Cerebellar cortex (tissue), 1 donor: Measurements from ENCODE around the gene MEGF6.
A peak's percentile ranks its signal among the peaks of the same experiment; 100 is the strongest.
"Not testable (repeated sequence)": the region's sequence is repeated elsewhere in the genome, so short reads cannot be mapped to it uniquely, and the experiment has no call there.

Source experiments
- DNase-seq: peaks from one replicate; pipeline ENCODE4 v3.0.0-alpha.2; 2015; ENCODE audit warnings: low spot score

Gene MEGF6

DNA sequence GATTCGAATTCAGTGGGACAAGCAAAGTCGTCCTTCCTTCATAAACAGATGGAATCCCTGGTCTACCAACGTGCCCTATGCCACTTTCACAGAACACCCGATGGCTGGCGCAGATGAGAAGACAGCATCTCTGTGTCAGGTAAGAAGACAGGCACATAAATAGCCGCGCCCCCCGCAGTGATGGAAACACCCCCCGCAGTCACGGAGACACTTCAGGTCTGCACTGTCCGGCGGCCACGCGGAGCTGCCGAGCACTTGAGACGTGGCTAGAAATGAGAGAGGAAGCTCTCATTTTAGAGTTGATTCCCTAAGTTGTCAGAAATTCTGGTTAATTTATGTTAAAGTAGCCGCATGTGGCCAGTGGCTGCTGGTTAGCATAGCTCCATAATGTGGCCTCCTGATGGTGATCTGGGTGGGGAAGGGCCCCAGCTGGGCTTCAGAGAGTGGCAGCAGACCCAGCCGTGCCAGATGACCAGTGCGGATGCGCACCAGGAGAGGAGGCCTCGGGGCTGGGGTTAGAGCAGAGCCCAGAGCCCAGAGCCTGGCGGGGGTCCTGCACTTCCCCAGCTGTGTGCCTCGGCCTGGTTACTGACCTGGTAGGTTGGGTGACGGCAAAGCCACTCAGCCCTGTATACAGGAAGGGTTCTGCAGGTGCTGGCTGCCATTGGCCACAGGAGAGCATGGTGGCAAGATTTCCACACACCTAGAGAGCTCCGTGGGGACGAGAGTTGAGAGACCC lies 16.4 kb upstream of the MEGF6 start:
- DNase-seq, result no peak

DNA sequence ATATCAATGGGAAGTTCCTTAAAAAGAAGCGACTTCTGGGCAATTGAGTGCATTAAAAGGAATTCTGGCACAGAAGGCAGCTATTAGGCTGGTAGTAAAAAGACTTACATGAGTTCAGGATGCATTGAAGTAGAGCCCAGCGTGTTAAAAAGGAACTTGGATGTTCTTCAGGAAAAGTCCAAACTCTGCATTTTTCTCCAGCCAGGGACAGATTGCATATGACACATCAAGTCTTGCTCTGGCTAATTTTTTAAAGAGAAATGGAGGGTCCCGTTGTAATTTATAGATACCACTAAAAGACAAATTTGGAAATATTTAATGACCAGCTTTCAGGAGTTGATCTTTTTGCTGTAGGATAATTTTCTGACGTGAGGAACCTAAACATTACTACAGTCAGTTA lies 14.7 kb upstream of the MEGF6 start:
- no peak for DNase-seq

DNA sequence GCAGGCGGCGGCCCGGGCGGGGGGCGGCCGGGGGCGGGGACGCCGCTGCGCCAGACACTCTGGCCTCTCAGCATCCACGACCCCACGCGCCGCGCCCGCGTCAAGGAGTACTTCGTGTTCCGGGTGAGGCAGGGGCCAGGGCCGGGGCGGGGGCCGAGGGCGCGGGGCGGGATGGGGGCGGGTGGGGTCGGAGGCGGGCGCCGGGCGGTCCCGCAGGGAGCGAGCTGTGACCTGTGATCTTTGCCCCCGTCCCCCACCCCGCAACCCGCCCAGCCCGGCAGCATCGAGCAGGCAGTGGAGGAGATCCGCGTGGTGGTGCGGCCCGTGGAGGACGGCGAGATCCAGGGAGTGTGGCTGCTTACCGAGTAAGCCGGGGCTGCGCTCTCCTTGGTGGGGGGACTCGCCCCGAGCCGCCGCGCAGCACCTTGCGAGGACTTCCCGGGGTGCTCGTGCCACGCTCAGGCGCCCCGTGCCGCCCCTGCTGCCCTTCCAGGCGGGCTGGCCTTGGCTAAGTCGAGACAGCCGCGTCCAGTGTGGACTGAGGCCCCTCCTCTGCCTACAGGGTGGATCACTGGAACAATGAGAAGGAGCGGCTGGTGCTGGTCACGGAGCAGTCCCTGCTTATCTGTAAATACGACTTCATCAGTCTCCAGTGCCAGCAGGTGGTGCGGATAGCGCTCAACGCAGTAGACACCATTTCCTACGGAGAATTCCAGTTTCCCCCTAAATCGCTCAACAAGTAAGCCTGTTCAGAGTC lies 14.0 kb upstream of the MEGF6 start:
- no peak for DNase-seq

DNA sequence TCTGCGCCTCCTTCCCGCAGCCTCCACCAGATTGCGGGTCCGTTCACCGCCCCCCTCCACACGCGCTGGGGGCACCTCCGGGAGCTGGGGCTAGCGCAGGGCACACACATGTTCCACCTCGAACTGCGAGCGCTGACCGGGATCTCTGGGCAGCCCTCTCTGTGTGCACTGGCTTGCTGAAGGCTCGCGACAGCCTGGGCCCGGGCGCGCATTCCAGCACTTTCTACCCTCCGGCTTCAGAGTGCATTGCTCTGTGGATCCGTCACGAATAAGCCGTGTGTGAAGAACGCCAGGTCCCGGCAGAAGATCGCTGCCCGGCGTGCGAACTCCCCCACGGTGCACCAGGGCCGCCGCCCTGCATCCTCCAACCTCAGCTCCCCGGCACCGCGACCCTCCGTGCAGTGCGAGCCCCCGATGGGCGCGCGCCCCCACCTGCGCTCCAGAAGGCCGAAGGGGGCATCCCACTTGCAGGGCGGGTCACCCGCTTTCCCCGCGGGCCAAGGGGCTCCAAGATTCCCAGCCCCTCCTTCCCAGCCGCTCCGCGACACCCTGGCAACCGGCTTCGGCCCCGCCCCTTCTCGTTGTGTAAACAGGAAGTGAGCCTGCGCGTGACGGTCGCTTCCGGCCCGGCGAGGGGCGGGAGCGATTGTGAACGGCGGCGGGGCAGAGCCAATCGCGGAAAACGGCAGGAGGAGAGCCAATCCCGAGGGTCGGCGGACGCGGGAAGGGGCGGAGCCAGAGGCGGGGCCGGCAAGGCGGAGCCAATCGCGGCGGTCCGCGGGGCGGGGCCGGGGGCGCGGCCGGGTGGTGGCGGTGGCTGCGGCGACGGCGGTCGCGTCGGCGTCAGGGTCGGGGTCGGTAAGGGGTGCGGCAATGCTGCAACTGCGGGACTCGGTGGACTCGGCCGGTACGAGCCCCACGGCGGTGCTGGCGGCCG lies 13.2 kb upstream of the MEGF6 start, which contains the start of gene TPRG1L:
Gene TPRG1L (plus strand): TSS at position 816 of the 937 bp plus-strand sequence. CDS start 58 bp downstream, at position 874.
- peak; percentile 97 for DNase-seq

DNA sequence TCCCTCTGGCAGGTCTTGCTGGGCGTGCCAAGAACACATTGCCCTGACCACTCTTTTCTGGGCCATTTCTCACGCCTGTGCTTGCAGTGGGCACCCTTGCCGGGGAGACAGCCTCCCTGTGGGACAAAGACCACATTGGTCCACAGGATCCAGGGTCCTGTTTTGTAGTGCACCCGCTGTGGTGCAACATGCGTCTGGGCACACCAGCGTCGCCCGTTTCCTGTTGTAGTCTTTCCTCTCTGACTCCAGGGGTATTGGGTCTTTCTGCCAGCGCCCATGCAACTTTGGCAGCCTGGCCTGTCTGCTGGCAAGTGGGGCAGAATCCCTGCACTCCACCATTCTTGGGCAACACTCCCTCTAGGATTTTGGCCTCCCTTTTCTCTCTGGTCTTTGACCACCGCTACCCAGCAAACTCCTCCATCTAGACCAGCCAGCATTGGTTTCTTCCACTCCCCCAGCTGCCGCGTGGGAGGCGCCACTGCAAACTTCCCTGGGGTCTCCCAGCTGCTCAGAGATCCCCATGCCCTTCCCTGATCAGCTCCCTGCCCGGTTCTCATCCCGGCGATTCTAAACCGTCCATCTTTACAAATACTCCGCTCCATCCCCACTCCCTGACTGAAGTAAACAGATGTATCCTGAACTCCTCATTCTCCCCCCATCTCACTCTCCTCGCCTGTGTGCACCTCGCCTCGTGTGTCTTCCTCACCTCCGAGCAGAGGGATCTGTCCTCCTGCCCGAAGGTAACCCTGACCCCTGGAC lies 12.3 kb upstream of the MEGF6 start:
- no peak for DNase-seq

DNA sequence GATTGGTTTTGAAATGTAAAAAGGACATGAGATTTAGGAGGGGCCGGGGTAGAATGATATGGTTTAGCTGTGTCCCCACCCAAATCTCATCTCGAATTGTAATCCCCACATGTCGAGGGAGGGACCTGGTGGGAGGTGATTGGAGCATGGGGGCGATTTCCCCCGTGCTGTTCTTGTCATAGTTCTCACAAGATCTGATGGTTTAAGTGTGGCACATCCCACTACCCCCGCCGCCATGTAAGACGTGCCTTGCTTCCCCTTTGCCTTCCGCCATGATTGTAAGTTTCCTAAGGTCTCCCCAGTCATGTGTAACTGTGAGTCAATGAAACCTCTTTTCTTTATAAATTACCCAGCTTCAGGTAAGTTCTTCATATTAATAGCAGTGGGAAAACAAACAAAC lies 10.8 kb upstream of the MEGF6 start:
- DNase-seq, result not testable (repeated sequence)

DNA sequence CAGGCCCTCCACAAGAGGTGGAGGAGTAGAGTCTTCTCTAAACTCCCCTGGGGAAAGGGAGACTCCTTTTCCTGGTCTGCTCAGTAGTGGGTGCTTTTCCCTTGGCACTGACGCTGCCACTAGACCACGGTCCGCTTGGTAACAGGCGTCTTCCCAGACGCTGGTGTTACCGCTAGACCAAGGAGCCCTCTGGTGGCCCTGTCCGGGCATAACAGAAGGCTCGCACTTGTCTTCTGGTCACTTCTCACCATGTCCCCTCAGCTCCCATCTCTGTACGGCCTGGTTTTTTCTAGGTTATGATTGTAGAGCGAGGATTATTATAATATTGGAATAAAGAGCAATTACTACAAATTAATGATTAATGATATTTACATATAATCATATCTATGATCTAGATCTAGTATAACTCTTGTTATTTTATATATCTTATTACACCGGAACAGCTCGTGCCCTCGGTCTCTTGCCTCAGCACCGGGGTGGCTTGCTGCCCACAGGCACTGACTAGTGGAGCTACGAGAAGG lies 9.9 kb upstream of the MEGF6 start:
- DNase-seq, result peak; percentile 72

DNA sequence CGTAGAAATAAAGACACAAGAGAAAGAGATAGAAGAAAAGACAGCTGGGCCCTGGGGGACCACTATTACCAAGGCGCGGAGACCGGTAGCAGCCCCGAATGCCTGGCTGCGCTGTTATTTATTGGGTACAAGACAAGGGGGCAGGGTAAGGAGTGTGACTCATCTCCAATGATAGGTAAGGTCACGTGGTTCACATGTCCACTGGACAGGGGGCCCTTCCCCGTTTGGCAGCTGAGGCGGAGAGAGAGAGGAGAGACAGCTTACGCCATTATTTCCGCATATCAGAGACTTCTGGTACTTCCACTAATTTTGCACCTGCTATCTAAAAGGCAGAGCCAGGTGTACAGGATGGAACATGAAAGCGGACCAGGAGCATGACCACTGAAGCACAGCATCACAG lies 9.4 kb upstream of the MEGF6 start:
- DNase-seq, result no peak

DNA sequence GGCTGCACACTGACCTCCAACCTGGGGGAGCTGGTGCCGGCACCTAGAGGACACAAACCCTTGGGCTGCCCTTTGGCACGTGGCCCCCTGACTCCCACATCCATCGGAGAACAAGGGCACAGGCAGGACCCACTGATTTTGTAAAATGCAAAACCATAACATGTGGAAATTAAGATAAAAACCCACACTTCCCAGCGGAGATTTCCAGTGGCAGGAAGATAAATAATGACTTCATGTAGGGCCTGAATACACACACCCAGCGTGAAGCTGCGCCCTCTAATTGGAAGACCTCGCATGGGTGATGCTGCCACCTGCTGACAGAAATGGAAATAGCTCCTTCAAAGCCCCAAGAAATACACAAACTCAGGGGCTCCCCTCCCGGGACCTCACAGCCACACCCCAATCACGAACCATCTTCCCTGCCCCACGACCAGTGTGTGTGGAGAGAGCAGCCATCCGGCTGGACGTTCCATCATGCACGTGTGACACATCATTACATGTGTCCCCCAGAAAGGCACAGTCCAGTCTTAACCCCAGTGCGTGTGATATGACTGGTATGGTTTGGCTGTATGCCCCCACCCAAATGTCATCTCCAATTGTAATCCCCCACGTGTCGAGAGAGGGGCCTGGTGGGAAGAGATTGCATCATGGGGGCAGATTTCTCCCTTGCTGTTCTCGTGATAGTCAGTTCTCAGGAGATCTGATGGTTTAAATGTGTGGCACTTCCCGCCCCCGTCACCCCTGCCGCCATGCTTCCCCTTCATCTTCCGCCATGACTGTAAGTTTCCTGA lies 7.8 kb upstream of the MEGF6 start:
- peak; percentile 85 for DNase-seq

DNA sequence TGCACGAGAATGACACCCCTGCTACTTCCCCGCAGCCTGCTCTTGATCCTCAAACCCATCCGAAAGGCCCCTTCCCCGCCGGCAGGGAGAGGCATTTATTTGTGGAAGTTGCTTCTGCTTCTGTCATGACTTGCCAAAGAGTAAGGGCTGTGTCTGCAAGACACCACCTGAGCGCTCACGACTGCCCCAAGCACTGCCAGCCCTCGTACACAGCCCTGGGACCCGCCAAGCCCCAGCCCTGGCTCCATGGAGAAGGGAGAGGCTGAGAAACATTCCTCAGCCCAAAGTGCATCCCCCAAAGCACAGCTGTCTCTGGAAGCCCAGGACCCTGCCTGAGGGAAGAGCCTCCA lies 7.2 kb upstream of the MEGF6 start:
- DNase-seq, result no peak

DNA sequence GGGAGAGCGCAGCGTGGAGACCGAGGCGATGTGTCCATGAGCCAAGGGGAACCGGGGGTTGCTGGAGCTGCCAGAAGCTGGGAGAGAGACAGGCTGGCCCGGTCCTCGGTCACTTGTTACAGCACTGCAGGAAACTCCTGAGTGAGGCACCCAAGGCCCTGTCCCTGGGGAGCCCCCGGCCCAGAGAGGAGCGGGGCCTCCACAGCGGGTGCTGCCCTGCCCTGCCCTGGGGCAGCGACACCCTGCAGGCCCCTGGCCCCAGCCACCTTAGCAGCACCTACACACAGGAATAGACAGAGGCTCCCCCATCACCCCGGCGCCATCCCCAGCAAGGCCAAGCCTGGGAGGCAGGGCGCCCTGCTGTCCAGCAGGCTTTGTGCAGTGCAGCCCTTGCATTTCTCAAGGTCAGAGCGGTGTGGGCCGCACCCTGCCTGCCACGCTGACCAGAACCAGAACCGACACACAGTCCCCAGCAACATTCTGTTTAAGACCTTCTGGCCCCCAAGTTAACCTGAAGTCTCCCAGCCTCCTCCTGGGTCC lies 6.6 kb upstream of the MEGF6 start:
- no peak for DNase-seq

DNA sequence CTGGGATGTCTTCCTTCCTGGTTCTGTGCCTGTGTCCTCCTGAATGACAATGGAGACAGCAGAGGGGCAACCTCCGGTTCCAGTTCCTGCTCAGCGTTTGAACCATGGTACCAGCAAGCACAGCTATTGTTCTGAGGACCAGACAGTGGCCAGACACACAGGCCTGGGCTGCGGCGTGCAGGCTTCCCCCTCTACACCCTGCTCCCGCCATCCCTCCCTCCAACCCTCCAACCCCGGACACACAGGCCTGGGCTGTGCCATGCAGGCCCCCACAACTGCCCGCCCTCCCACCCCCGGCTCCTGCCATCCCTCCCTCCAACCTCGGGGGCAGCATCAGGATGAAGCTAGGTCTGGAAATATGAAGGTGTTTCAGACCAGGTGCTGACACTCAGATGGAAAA lies 5.6 kb upstream of the MEGF6 start:
- no peak for DNase-seq

DNA sequence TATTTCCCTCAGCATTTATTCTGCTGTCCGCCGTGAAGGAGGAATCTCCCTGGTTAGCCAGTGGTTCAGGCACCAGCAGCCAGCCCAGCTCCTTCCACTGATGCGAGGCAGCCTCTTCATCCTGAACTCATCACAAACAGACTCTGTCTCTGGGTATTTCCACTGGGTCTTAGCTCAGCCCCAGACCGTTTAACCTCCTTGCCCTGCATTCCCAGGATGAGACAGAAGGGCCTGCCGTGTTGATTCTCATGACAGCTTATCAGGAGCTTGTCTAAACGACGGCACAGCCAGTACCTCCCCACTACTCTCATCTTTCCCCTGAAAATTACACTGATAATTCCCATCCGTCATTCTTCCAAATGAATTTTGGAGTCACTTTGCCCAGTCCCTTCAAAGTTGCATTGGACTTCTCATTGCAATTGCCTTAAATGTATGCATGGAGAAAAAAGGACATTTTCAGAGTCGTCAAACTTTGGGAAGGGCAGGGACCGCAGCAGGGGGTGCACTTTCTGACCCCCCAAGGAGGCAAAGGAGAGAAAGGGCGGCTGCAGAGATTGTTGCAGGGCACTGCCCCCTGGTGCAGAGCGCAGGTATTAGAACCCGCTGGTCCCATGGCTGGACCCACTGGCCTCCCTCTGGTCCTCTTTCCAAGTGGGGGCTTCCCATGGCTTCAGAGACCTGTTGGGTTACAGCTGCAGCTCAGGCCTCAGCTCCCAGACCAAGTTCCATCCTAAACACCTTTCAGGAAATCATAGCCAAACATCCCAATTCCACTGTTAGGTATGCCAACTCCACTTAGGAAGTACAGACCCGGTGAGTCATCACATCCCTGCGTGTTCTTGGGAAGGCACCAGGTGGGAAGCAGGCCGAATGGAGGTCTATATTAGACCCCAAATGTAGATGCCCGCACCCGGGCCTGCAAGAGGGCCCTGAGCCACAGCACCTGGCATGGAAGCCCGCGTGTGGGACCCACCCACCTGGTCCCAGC lies 3.7 kb upstream of the MEGF6 start:
- no peak for DNase-seq

DNA sequence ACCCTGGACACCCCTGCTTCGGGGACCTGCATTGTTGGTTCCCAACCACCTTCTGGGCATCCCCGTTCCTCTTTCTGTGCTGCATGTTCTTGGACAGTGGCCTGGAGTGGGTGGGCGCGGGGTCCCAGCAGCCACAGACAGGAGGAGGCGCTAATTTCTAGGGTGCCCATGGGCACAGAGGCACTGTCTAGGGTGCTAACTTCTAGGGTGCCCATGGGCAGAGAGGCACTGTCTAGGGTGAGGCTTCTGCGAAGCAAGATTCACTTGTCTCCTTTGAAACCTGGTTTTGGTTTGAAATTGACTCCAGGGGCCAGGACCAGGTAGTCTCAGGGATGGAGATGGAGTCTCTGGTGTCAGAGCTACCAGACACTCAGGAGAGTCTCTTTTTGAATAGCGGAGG lies 815 bp upstream of the MEGF6 start:
- no peak for DNase-seq

DNA sequence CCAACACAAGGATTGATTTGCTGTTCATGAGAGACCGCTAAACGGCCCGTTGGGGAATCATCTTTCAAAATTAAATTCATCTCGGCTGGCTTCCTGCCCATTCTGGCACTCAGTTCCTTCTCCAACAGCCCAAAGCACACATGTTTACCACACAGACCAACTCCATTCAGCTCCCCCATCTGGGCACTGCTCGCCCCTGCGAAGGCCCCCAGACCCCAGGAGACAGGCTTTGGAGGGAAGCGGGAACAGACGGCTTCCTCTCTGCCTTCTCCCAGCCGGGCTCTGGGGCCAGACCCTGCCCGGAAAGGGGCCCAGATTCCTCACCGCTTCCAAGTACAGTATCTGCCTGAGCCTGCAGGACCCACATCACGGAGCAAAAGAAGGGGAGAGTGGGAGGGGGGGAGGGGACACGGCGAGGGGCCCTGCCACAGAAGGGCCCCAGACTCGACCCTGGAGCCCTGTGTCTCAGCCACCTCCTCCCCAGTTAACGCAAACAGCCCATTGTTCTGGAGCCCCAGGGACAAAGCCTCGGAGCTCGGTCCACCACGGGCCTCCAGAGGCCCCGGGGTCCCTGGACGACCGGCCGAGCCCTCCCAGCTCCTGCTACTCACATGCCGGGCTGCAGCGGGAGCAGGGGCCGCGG lies 660 bp downstream of the MEGF6 start:
- DNase-seq, result no peak

DNA sequence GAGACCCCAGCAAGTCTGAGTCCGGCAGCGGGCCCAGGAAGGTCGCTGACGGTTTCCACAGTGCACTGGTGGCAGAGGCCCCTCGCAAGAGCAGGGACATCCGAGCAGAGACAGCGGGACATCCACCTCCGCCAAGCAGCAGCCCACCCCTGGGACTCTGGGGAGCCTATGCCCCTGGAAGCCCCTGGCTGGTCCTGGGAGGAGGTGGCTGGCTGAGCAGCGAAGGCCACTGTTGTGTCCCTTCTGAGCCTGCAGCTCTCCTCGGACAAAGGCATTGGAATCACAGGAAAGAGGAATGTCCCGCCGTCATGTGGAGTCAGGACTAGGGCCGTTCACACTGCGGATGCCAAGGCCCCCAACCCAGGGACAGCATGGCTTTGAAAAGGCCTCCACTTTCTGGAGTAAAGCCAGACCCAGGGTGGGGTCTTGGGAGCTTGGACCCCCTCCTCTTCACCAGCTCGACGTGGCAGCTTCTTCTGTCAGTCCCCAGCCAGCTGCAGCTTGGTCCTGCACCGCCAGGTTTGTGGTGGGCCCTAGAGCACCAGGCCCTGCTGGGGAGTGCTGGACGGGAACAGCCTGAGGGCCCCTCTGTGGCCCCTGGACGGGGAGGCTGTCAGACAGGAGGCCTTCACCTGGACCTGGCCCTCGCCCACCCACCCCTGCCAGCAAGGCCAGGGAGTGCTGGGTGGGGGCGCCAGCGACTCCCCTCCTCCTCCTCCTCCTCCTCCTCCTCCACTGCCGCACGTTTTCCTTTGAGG lies 1.4 kb downstream of the MEGF6 start:
- DNase-seq, result no peak

DNA sequence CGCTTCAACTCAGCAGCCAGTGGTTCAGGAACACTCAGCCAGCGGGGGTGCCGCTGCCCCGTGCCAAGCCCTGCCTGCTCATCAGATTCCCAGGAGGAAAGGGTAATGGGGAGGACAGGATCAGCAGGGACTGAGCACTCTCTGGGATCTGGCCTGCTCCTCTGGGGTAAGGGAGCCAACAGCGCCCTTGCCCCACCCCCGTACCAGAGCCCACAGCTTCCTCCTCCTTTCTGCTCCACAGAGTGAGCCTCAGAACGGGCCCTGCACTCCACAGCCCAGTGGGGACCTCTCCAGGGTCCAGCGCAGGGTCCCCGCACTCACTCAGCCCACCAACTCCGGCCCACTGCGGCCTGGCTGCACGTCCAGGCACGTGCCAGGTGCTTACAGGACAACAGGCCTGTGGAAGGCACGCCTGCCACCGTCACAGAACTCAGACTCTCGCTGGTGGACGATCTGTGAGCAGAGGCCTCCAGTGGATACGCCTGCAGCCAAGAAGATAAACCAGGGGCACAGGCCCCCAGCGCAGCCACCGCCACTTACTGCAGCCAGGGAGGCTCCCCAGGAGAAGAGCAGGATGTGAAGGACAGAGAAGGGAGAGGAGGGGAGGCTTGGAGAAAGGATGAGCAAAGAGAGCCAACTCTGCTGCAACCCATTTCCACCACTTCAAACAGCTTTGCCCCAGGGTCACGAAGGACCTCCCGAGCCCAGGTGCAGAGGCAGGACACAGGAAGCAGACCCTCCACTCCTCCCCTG lies 2.1 kb downstream of the MEGF6 start:
- DNase-seq, result no peak
